ENCODE measurements around the gene SSR1. TPM values are rescaled to one million over a fixed set of nuclear protein-coding genes. Genes with fewer than 3 reads are reported as not detected.
"Not testable (repeated sequence)": the region's sequence is repeated elsewhere in the genome, so short reads cannot be mapped to it uniquely, and the experiment has no call there.

SSR1 gene
- total RNA-seq, 2 experiments from 2014 or later, result 49.6 to 55.1 TPM

DNA sequence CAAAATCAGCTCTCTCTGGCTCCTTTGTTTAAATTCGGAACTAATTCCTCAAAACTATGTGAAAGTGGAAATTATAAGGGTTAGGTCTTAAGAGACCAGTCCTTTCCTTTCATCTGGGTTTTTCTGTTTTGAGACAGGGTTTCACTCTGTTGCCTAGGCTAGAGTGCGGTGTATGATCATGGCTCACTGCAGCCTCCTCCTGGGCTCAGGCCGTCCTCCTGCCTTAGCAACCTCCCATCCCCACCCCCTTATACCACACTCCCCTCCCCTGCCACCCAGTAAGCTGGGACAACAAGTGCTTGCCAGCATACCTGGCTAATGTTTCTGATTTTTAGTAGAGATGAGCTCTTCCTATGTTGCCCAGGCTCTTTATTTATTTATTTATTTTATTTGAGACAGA lies 12.8 kb upstream of the SSR1 start:
- ATAC-seq (ENCODE audit: poor library complexity) (no peak), DNase-seq (no peak)
- POLR2A ChIA-PET, result no interaction called here
- H3K27ac Mint-ChIP-seq, result no peak overlapping the region
- Histone ChIP-seq H3K27ac (ENCODE audit: low read depth in 1 of 2, low read length in 2 of 2) (no peak overlapping the region), H3K27me3 (ENCODE audit: control insufficient read depth in 1 of 2, insufficient read depth in 2 of 2, low read length in 2 of 2) (no peaks in the 10 kb centered on the region), H3K9me3 (ENCODE audit: control insufficient read depth in 1 of 2, insufficient read depth in 1 of 2, low read length in 2 of 2) (no peaks in the 10 kb centered on the region), H3K36me3 (ENCODE audit: insufficient read depth, low read length) (no peaks in the 10 kb centered on the region), H3K4me3 (ENCODE audit: low read length) (no peak overlapping the region), H3K4me1 (ENCODE audit: insufficient read depth, low read length) (no peaks in the 10 kb centered on the region)
- H3K9me3 Mint-ChIP-seq, result no peaks in the 10 kb centered on the region
- no peak overlapping the region for H3K4me3 Mint-ChIP-seq
- CTCF ChIA-PET, result no interaction called here
- TF ChIP-seq, protein P1, sequence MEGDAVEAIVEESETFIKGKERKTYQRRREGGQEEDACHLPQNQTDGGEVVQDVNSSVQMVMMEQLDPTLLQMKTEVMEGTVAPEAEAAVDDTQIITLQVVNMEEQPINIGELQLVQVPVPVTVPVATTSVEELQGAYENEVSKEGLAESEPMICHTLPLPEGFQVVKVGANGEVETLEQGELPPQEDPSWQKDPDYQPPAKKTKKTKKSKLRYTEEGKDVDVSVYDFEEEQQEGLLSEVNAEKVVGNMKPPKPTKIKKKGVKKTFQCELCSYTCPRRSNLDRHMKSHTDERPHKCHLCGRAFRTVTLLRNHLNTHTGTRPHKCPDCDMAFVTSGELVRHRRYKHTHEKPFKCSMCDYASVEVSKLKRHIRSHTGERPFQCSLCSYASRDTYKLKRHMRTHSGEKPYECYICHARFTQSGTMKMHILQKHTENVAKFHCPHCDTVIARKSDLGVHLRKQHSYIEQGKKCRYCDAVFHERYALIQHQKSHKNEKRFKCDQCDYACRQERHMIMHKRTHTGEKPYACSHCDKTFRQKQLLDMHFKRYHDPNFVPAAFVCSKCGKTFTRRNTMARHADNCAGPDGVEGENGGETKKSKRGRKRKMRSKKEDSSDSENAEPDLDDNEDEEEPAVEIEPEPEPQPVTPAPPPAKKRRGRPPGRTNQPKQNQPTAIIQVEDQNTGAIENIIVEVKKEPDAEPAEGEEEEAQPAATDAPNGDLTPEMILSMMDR (IDR thresholded peaks at IDR 0.05), result no peak
- peaks cover 28% of the 10 kb centered on the region for H3K27me3 Mint-ChIP-seq
- H3K4me1 Mint-ChIP-seq (ENCODE audit: low read depth), result no peaks in the 10 kb centered on the region
- intact Hi-C loops (cut with DNase I, micrococcal nuclease), result no loop called here
- no peaks in the 10 kb centered on the region for H3K36me3 Mint-ChIP-seq (ENCODE audit: low read depth)

DNA sequence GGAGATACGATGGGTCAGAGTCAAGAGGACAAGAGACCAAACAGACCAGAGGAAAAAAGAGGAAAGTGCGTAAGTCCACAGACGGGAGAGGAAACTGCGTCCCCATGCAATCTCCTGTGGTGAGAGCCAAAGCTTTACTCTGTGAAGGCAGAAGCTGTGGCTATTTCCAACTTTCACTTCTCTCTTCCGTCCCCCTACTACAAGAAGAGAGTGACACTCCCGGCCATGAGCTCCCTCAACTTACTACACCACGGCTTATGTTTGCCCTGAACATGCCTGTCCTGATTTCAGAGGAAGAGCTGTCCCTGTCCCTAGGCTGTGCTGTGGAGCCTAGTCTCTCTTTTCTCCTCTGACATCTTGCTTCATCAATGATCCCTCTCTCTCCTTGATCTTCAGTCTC lies 11.5 kb upstream of the SSR1 start:
- TF ChIP-seq, protein P1 (IDR thresholded peaks at IDR 0.05), result no peak
- no peak overlapping the region for H3K27ac ChIP-seq (ENCODE audit: low read depth in 1 of 2, low read length in 2 of 2)
- H3K4me1 Mint-ChIP-seq (ENCODE audit: low read depth), result no peaks in the 10 kb centered on the region
- no peak overlapping the region for H3K27ac Mint-ChIP-seq
- peak; percentile 34 for ATAC-seq (ENCODE audit: poor library complexity)
- DNase-seq, result peak in 3 of 14 experiments; percentile 15 to 48 (median 48)
- H3K9me3 ChIP-seq (ENCODE audit: control insufficient read depth in 1 of 2, insufficient read depth in 1 of 2, low read length in 2 of 2), result no peaks in the 10 kb centered on the region
- ChIA-PET POLR2A (interaction anchor here (1.2 kb wide), 1 partner anchor 11 kb away, joined by 4 read pairs; no protein-coding TSS in a partner anchor), CTCF (no interaction called here)
- H3K4me1 ChIP-seq (ENCODE audit: insufficient read depth, low read length), result no peaks in the 10 kb centered on the region
- H3K9me3 Mint-ChIP-seq, result no peaks in the 10 kb centered on the region
- intact Hi-C loops (cut with DNase I, micrococcal nuclease), result no loop called here
- H3K36me3 Mint-ChIP-seq (ENCODE audit: low read depth), result no peaks in the 10 kb centered on the region
- no peak overlapping the region for H3K4me3 Mint-ChIP-seq
- H3K36me3 ChIP-seq (ENCODE audit: insufficient read depth, low read length), result no peaks in the 10 kb centered on the region
- H3K27me3 ChIP-seq (ENCODE audit: control insufficient read depth in 1 of 2, insufficient read depth in 2 of 2, low read length in 2 of 2), result no peaks in the 10 kb centered on the region
- peaks cover 27% of the 10 kb centered on the region for H3K27me3 Mint-ChIP-seq
- no peak overlapping the region for H3K4me3 ChIP-seq (ENCODE audit: low read length)

GRCh38 chr6:7323074-7323473 lies 10.1 kb upstream of the SSR1 start:
- H3K27ac Mint-ChIP-seq, result no peak overlapping the region
- H3K36me3 Mint-ChIP-seq (ENCODE audit: low read depth), result no peaks in the 10 kb centered on the region
- Histone ChIP-seq H3K4me1 (ENCODE audit: insufficient read depth, low read length) (no peaks in the 10 kb centered on the region), H3K27me3 (ENCODE audit: control insufficient read depth in 1 of 2, insufficient read depth in 2 of 2, low read length in 2 of 2) (no peaks in the 10 kb centered on the region), H3K36me3 (ENCODE audit: insufficient read depth, low read length) (no peaks in the 10 kb centered on the region), H3K4me3 (ENCODE audit: low read length) (no peak overlapping the region), H3K9me3 (ENCODE audit: control insufficient read depth in 1 of 2, insufficient read depth in 1 of 2, low read length in 2 of 2) (no peaks in the 10 kb centered on the region), H3K27ac (ENCODE audit: low read depth in 1 of 2, low read length in 2 of 2) (no peak overlapping the region)
- ChIA-PET CTCF (no interaction called here), POLR2A (no interaction called here)
- H3K27me3 Mint-ChIP-seq, result peaks cover 17% of the 10 kb centered on the region
- ATAC-seq (ENCODE audit: poor library complexity) (no peak), DNase-seq (no peak)
- no peaks in the 10 kb centered on the region for H3K4me1 Mint-ChIP-seq (ENCODE audit: low read depth)
- intact Hi-C loops (cut with DNase I, micrococcal nuclease), result no loop called here
- no peak overlapping the region for H3K4me3 Mint-ChIP-seq
- TF ChIP-seq, protein P1 (IDR thresholded peaks at IDR 0.05), result no peak
- no peaks in the 10 kb centered on the region for H3K9me3 Mint-ChIP-seq

DNA sequence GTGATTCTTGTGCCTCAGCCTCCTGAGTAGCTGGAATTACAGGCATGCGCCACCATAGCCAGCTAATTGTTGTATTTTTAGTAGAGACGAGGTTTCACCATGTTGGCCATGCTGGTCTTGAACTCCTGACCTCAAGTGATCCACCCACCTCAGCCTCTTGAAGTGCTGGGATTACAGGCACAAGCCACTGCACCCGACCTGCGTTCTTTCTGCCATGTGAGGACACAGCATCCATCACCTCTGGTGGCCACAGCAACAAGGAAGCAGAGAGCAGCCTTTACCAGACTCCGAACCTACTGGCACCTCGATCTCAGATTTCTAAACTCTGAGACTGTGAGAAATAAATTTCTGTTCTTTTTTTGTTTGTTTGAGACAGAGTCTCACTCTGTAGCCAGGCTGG lies 8.9 kb upstream of the SSR1 start:
- H3K4me1 ChIP-seq (ENCODE audit: insufficient read depth, low read length); DNase-seq; H3K27ac ChIP-seq (ENCODE audit: low read depth in 1 of 2, low read length in 2 of 2); H3K36me3 Mint-ChIP-seq (ENCODE audit: low read depth); H3K4me1 Mint-ChIP-seq (ENCODE audit: low read depth); POLR2A ChIA-PET; H3K9me3 Mint-ChIP-seq; ATAC-seq (ENCODE audit: poor library complexity); H3K36me3 ChIP-seq (ENCODE audit: insufficient read depth, low read length); H3K4me3 Mint-ChIP-seq; intact Hi-C loops (cut with DNase I, micrococcal nuclease); H3K4me3 ChIP-seq (ENCODE audit: low read length); CTCF ChIA-PET; H3K27me3 ChIP-seq (ENCODE audit: control insufficient read depth in 1 of 2, insufficient read depth in 2 of 2, low read length in 2 of 2); H3K9me3 ChIP-seq (ENCODE audit: control insufficient read depth in 1 of 2, insufficient read depth in 1 of 2, low read length in 2 of 2); H3K27ac Mint-ChIP-seq: not testable (repeated sequence)
- peaks cover 14% of the 10 kb centered on the region for H3K27me3 Mint-ChIP-seq

GRCh38 chr6:7319406-7319805 lies 6.4 kb upstream of the SSR1 start:
- CTCF ChIA-PET; H3K4me3 ChIP-seq (ENCODE audit: low read length); H3K4me3 Mint-ChIP-seq; ATAC-seq (ENCODE audit: poor library complexity); H3K27ac Mint-ChIP-seq; H3K27ac ChIP-seq (ENCODE audit: low read depth in 1 of 2, low read length in 2 of 2); DNase-seq; H3K27me3 Mint-ChIP-seq; H3K9me3 Mint-ChIP-seq; H3K36me3 Mint-ChIP-seq (ENCODE audit: low read depth); H3K4me1 Mint-ChIP-seq (ENCODE audit: low read depth); H3K27me3 ChIP-seq (ENCODE audit: control insufficient read depth in 1 of 2, insufficient read depth in 2 of 2, low read length in 2 of 2); POLR2A ChIA-PET; H3K9me3 ChIP-seq (ENCODE audit: control insufficient read depth in 1 of 2, insufficient read depth in 1 of 2, low read length in 2 of 2); H3K4me1 ChIP-seq (ENCODE audit: insufficient read depth, low read length); H3K36me3 ChIP-seq (ENCODE audit: insufficient read depth, low read length): not testable (repeated sequence)
- intact Hi-C loops (cut with DNase I, micrococcal nuclease), result loop anchor here in 1 of 2 experiments (10.0 kb wide), 2 partner anchors 205 to 785 kb away; partner anchors contain the start of gene EEF1E1

Data from CD4-positive, alpha-beta T cell (primary cell).